ENCODE data around the gene EVC2.

Gene EVC2

GRCh38 chr4:5710961-5711478 is 2.7 kb upstream of the EVC2 start, which contains the start of gene EVC:
Gene EVC (plus strand): TSS chr4:5711201. CDS start chr4:5711381, 180 bp downstream.
- DNase-seq (ENCODE audit: low spot score), result peak; percentile 92

GRCh38 chr4:5710065-5710960 is 2.0 kb upstream of the EVC2 start:
- DNase-seq (ENCODE audit: low spot score), result peak; percentile 60

GRCh38 chr4:5709207-5709575 is 832 bp upstream of the EVC2 start:
- no peak for DNase-seq (ENCODE audit: low spot score)

- DNase-seq (ENCODE audit: low spot score), result peak; percentile 29
These were observed 446 bp downstream of the EVC2 start for GRCh38 chr4:5707778-5708448.

GRCh38 chr4:5707366-5707765 is 993 bp downstream of the EVC2 start:
- no peak for DNase-seq (ENCODE audit: low spot score)

GRCh38 chr4:5706486-5707290 is 1.7 kb downstream of the EVC2 start:
- no peak for DNase-seq (ENCODE audit: low spot score)

GRCh38 chr4:5705647-5706320 is 2.6 kb downstream of the EVC2 start:
- no peak for DNase-seq (ENCODE audit: low spot score)

- DNase-seq (ENCODE audit: low spot score), result no peak
These were observed 4.1 kb downstream of the EVC2 start for GRCh38 chr4:5704276-5704675.

GRCh38 chr4:5703831-5704230 is 4.5 kb downstream of the EVC2 start:
- no peak for DNase-seq (ENCODE audit: low spot score)

- no peak for DNase-seq (ENCODE audit: low spot score)
These were observed 6.4 kb downstream of the EVC2 start for GRCh38 chr4:5701971-5702370.

GRCh38 chr4:5700459-5700858 is 7.9 kb downstream of the EVC2 start:
- no peak for DNase-seq (ENCODE audit: low spot score)

- DNase-seq (ENCODE audit: low spot score), result no peak
These were observed 12.0 kb downstream of the EVC2 start for GRCh38 chr4:5696341-5696740.

- no peak for DNase-seq (ENCODE audit: low spot score)
These were observed 14.5 kb downstream of the EVC2 start for GRCh38 chr4:5693871-5694270.

- DNase-seq (ENCODE audit: low spot score), result no peak
These were observed 16.7 kb downstream of the EVC2 start for GRCh38 chr4:5691491-5692132.

- no peak for DNase-seq (ENCODE audit: low spot score)
These were observed 19.3 kb downstream of the EVC2 start for GRCh38 chr4:5689065-5689464.

- no peak for DNase-seq (ENCODE audit: low spot score)
These were observed 22.0 kb downstream of the EVC2 start for GRCh38 chr4:5686338-5686737.

- no peak for DNase-seq (ENCODE audit: low spot score)
These were observed 23.1 kb downstream of the EVC2 start for GRCh38 chr4:5685296-5685695.

GRCh38 chr4:5683566-5683965 is 24.8 kb downstream of the EVC2 start:
- no peak for DNase-seq (ENCODE audit: low spot score)

GRCh38 chr4:5678977-5679376 is 29.4 kb downstream of the EVC2 start:
- no peak for DNase-seq (ENCODE audit: low spot score)

GRCh38 chr4:5676763-5677162 is 31.6 kb downstream of the EVC2 start:
- no peak for DNase-seq (ENCODE audit: low spot score)

- DNase-seq (ENCODE audit: low spot score), result no peak
These were observed 41.6 kb downstream of the EVC2 start for GRCh38 chr4:5666741-5667140.
